A204.1 (cell line): ENCODE measurements around the gene TGDS.
"Not testable (repeated sequence)": the region's sequence is repeated elsewhere in the genome, so short reads cannot be mapped to it uniquely, and the experiment has no call there.

Source experiments
- FAIRE-seq: peaks from 2 replicates; lab custom pipeline; 2012; peaks lifted over from hg19 to GRCh38; lab: Jason Lieb, UNC

The TGDS gene

GRCh38 chr13:94549232-94550061 lies 46.5 kb downstream of the TGDS start:
- FAIRE-seq: peak; percentile 80

DNA sequence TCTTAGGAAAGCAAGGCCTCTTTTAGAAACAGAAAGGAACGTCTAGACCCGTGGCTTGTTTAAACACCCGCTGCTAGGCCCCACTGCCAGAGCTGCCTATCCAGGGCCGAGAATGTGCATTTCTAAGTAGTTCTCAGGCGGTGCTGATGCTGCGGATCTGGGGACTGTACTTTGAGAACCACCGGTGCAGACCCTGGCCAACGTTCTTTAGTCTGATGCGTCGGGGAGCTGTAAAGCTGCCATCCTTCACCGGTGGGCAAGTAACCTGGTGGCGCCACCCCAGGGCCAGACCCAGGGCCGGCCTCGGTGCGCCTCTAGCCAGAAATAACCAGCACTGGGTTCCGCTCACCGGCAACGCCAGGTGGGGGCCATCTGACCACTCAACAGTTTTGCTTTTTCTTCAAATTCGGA lies 47.1 kb downstream of the TGDS start:
- FAIRE-seq: no peak

GRCh38 chr13:94548382-94548781 lies 47.6 kb downstream of the TGDS start:
- FAIRE-seq: no peak

DNA sequence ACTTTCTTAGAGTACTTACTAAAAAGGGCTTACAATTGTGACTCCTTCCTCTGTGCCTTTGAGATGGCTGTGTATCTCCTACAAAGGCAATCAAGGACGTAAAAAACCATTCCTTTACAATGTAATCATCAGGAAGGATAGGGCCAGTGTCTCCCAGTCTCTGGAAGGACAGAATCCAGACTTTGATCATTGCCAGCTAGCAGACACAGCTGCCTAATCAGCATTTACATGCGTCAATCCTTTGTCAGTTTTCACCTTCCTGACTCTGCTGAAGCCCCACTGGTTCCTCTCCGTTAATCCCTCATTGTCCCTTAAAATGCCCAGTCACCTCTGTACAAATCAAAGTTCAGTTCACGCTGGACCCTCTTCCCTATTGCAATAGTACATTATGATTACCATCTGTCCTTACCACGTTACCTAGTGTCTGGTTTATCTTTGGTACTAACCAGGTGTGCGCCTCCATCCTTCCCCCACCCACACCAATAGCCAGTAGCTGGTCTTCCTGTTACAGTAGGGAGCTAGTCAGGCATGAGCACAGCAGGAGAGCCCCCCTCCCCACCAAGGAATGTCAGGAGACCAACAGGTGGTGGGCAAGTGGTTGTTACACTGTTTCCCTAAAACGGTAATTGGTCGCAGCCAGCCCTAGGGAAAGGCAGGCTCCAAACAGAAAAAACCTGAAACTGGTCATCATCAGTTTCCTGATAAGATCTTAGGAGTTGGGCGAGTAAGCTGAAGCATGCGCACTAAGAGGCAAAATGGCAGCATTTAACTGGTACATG lies 49.7 kb downstream of the TGDS start:
- no peak for FAIRE-seq

DNA sequence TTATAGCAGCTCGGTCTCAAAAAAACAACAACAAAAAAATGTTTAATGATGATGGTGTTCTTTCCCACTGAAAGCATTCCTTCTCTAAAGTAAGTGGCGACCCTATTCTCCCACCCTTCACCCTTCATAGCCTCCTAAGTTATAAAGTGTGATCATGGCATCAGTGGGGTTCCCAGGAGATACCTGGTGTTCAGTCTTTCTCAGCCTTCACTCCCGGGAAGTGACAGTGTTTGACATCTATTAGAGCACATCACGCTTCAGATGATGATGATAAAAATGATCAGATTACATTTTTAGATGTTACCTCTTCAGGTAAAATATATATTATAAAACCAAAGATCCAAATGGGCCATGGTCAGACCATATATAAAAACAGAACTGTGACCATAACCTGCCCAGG lies 51.0 kb downstream of the TGDS start:
- FAIRE-seq: no peak

DNA sequence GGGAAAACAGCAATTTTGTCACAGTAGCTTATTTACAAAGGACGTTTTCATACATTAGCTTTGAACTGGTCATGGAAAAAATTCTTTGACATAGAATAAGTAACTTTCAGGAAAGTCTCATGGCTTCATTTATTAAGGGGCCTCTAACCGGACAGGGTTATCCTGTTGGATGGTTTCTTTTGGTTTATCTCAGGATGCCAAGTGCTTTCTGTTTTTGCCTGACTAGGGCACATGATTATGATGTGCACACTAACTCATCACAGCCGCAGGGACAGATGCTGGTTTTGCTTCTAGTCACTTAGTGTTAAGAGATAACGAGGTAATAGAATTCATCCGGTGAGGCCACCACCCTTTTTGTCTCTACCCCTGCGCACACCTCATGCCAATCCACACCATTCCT lies 53.0 kb downstream of the TGDS start:
- FAIRE-seq: no peak

DNA sequence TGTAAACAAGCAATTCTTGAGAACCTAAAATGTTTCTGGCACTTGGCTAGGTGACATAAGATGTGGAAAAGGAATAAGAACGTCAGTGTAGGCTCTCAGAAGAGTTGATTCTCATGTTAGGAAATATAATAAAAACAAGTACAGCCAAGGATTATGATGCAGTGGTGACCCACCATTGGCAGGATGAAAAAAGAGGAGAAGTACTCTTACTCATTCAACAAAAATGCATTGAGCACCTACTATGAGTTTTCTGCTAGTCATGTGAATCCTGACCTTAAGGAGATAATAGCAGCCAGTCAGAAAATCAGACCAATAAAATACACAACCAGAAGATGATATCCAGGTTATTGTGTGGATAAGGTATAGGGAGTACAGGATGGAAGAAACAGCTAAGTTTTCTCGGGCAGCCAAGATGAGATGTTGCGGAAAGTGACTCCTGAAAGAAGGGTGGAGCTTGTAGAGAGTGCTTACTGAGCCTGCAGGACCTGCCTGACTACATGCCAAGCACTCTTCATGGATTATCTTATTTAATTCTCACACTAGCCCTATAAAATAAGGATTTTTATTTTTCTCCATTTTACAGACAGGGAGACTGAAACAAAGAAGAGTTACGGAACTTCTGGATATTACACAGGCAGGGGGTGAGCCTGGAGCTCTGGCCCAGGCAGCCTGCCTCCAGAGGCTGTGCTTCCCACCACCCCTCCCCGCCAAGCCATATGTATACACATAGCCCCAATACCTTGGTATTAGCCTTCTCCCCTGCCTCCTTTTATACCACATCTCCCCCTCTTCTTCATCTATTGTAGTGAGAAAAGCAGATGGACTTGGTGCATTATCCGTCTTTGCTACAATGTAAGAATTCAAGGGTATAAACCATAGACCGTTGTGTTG lies 58.0 kb downstream of the TGDS start:
- no peak for FAIRE-seq

GRCh38 chr13:94535775-94536174 lies 60.2 kb downstream of the TGDS start:
- no peak for FAIRE-seq

DNA sequence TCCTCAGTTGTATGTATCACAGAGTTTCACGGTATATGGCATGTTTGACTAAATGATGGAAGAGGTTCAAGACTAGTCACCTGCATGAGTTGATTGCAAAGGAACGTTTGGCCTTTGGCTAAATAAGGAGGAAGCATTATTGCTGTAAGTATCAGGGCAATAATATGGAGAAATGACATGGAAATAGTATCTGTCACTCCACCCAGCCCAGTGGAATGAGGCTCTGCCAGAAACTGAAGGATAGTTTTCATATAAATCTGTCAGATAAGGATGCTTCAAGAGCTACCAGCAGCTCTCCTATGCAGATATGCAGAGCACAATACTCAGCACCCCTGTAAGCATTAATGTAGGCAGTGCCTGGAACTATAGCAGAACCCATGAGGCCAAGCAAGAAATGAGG lies 60.7 kb downstream of the TGDS start:
- FAIRE-seq: no peak

- FAIRE-seq: no peak
Measured at GRCh38 chr13:94534166-94534565, 61.8 kb downstream of the TGDS start.

GRCh38 chr13:94532278-94532677 lies 63.7 kb downstream of the TGDS start:
- not testable (repeated sequence) for FAIRE-seq

DNA sequence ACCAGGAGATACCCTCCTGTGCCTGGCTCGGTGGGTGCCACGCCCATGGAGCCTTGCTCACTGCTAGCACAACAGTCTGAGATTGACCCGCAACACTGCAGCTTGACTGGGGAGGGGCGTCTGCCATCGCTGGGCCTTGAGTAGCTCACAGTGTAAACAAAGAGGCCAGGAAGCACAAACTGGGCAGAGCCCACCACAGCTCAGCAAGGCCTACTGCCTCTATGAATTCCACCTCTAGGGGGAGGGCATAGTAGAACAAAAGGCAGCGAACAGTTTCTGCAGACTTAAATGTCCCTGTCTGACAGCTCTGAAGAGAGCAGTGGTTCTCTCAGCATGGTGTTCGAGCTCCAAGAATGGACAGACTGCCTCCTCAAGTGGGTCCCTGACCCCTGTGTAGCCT lies 69.0 kb downstream of the TGDS start:
- FAIRE-seq: not testable (repeated sequence)

DNA sequence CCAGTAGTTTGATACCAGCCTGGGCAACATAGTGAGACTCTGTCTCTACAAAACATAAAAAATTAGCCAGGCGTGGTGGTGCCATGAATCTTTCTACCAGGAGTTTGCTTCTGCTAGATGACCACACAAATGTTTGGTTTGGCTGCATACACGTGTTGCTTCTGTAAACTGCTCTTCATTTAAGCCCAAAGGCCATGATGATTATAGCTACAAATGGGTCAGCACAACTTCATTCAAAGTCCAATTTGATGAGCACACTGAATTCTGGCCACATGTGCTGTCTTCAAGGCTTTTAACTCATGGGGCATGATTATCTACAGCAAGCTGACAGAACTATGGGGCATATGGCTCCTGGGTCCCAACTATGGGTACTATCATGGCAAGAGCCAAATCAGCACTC lies 70.2 kb downstream of the TGDS start:
- FAIRE-seq: no peak

GRCh38 chr13:94524407-94524806 lies 71.5 kb downstream of the TGDS start:
- FAIRE-seq: no peak
